GM21576 (cell line): ENCODE data around the gene BCL3.

Experiments
- ATAC-seq: cut with Tn5 transposase; IDR thresholded peaks from one replicate; pipeline ENCODE4 v1.9.1; 2021; ENCODE audit warnings: mild to moderate bottlenecking, moderate library complexity; ENCODE audit not compliant: unreplicated experiment

The BCL3 gene

GRCh38 chr19:44785271-44785670 lies 36.8 kb downstream of the BCL3 start:
- ATAC-seq: no peak

- ATAC-seq: no peak
Measured at GRCh38 chr19:44785993-44786392, 37.5 kb downstream of the BCL3 start.

GRCh38 chr19:44788971-44789370 lies 40.5 kb downstream of the BCL3 start:
- no peak for ATAC-seq

- no peak for ATAC-seq
Measured at GRCh38 chr19:44789943-44790483, 41.5 kb downstream of the BCL3 start.

GRCh38 chr19:44792281-44792680 lies 43.8 kb downstream of the BCL3 start:
- no peak for ATAC-seq

- no peak for ATAC-seq
Measured at GRCh38 chr19:44794610-44795009, 46.1 kb downstream of the BCL3 start.

GRCh38 chr19:44795398-44795987 lies 47.0 kb downstream of the BCL3 start:
- ATAC-seq: no peak

GRCh38 chr19:44796701-44797115 lies 48.2 kb downstream of the BCL3 start:
- no peak for ATAC-seq

- ATAC-seq: no peak
Measured at GRCh38 chr19:44799627-44800346, 51.3 kb downstream of the BCL3 start.

- no peak for ATAC-seq
Measured at GRCh38 chr19:44800461-44800860, 52.0 kb downstream of the BCL3 start.

GRCh38 chr19:44803442-44804428 lies 55.2 kb downstream of the BCL3 start:
- ATAC-seq: no peak

GRCh38 chr19:44806291-44806690 lies 57.8 kb downstream of the BCL3 start:
- ATAC-seq: no peak

- ATAC-seq: no peak
Measured at GRCh38 chr19:44807162-44807561, 58.7 kb downstream of the BCL3 start.

- no peak for ATAC-seq
Measured at GRCh38 chr19:44807652-44808462, 59.3 kb downstream of the BCL3 start.

GRCh38 chr19:44808463-44809371 lies 60.2 kb downstream of the BCL3 start, which contains the start of gene BCAM:
Gene BCAM (plus strand): TSS chr19:44809103. CDS start chr19:44809125, 22 bp downstream.
- ATAC-seq: no peak
